HG02885 (cell line): Measurements from ENCODE around the gene HOXA11.

ENCODE experiments used
- ATAC-seq: cut with Tn5 transposase; IDR thresholded peaks from one replicate; pipeline ENCODE4 v1.9.1; 2021; ENCODE audit warnings: mild to moderate bottlenecking; ENCODE audit not compliant: unreplicated experiment, poor library complexity

The HOXA11 gene

GRCh38 chr7:27194686-27195379 is 9.8 kb upstream of the HOXA11 start:
- ATAC-seq: no peak

GRCh38 chr7:27194002-27194352 is 8.9 kb upstream of the HOXA11 start:
- no peak for ATAC-seq

GRCh38 chr7:27193335-27194001 is 8.4 kb upstream of the HOXA11 start:
- no peak for ATAC-seq

DNA sequence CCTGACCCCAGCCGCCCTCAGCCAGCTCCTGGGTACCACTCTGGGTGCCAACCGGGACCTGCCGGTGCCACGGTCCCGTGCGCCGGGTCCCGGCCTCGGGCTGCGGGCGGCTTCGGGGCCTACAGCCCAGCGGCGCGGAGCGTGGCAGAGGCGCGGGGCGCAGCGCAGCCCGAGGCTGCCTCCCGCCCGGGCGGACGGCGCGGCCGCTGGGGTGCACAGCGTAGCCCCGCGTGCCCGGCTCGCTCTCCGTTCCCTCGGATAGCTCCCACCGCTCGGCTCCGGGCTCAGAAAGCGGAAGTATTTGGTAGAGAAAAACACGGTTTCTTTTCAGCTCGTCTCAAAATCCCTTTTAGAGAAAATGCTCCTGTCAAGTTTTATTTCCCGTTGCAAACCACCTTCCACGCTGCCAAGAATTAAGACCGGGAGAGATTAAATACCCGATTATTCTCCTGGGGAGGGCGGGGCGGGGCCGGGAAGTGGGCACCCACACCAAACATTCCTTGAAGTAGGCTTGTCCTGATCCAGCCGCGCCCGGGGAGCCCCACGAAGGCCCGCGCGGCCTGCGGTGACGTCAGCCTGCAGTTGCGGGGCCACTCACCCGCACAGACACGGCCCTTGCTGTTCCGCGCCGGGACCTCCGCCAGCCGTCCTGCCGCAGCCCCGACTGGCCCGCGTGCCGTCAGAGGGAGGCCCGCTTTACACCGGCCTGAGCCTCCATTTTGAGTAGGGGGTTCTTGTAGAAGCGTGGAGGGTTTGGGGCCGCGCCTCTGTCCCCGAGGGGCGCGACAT is 7.7 kb upstream of the HOXA11 start:
- no peak for ATAC-seq

DNA sequence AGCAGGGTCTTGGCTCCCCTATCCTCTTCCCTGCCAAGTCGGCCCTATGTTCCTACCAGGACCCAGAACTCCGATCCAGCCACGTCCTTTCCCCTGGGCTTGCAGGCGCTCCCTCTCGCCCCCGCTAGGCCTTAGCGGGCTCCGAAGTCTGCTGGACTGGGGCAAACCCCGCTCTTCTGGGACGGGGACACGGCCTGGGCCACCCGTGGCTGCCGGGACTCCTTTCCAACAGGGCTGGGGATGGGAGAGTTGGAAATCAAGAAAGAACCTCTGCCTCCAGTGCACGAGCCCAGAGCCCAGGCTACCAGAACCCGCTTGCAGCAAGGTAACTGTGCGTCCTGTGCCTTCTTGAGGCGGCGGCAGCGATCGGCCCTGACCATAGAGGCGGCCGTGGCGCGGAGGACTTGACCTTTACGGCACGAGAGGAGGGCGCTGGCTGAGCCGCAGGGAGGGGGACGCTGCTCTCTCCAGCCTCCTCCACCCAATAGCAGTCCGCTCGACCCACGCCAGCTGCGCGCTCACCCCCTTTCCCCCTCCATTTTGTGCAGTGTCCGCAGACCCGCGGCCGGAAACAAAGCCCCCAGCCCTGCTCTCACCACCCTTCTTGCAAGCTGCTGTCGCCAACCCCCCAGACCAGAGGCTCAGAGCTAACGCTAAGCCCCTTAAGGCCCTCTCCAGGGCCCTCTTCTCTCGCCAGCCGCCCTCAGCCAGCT is 7.0 kb upstream of the HOXA11 start:
- no peak for ATAC-seq

DNA sequence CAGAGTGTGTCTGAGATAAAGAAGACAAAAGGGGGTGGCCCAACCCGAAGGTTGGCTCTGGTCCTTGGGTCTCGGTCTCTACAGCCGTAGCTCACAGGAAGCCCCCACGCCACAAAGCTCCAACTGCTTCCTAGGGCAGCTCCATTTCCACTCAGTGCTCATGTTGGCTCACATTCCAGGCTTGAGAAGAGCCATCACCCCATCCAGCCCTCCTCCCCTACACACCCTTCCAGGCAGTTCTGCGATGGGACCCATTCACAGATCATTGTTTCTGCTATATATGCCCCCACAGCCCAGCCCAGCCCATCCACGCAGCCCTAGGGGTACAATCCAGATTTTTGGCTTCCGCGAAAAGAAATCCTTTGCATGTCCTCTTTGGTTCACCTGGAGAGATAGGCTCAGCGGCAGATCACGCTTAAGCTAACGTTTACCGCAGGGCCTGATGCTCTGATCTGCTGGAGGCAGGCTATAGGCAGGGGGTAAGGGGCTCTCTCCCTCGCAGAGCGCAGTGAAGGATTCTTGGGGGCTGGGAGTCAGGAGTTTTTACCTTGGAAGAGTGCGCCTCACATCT is 6.2 kb upstream of the HOXA11 start:
- ATAC-seq: no peak

GRCh38 chr7:27189997-27190748 is 5.1 kb upstream of the HOXA11 start:
- no peak for ATAC-seq

- no peak for ATAC-seq
These were observed 4.4 kb upstream of the HOXA11 start for GRCh38 chr7:27189295-27189996.

DNA sequence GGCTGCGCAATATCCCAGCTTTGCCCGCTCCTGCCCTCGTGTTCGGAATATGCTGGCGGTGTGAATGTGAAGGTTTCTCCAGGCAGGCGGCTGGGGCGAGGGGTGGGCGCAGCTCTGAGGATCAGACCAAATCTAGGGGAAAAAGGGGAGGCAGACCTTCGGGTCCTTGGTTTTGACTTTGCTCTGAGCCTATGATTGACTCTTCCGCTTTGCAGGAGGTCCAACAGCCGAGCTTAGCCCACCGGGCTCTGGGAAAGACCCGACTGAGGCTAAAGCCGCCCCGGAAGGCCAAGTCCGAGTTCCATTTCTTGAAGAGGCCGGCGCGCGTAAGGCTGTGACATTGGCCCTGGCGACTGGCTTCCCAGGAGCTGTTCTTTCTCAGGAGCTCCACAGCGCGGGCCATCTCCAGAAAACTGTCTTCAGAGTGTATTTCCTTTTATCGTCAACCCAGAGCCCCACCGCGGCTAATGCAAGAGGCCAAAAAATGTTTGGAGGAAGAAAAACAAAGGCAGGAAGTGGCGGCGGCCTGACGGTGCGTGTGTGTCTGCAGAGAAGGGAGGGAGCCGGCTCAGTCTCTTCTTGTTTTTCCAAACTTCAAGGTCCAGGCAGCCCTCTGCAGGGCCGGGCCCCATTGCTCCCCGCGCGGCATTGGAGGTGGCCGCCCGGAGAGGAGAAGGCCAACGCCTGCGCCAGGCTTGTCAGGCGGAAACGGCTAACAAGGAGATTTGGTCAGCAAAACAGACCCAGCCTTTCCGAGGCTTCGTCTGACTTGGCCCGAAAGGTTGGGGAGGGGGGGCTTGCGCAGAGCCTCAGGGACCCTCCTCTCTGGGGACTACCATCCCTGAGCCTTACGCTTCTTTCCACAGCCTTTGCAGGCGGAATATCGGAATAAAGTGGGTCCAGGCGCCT is 3.6 kb upstream of the HOXA11 start:
- no peak for ATAC-seq

- ATAC-seq: no peak
These were observed 2.7 kb upstream of the HOXA11 start for GRCh38 chr7:27187475-27188385.

GRCh38 chr7:27186668-27187474 is 1.8 kb upstream of the HOXA11 start:
- no peak for ATAC-seq

- no peak for ATAC-seq
These were observed 1.0 kb upstream of the HOXA11 start for GRCh38 chr7:27185854-27186667.

DNA sequence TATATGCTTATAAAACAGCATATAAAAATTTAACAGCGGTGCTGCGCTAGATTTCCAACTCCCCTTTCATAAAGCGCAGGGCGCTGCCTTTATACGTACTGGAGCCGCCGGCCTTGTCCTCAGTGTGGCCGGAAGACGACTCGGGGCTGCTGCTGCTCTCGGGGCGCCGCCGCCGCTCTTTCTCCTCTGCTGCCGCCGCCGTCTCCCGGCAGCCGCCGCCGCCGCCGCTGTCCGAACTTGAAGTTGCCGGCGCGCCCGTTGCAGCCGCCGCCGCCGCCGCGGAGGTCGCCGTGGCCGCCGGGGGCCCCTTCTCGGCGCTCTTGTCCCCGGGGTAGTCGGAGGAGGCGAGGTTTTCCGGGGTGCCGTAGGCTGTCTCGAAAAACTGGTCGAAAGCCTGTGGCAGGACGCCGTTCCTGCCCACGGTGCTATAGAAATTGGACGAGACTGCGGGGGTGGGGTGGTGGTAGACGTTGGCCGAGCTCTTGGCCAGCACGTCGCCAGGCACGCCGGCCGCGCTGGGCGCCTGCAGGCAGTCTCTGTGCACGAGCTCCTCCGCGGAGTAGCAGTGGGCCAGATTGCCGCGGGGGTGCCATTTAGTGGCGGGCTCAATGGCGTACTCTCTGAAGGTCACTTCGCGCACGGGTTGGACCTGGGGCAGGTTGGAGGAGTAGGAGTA is 557 bp downstream of the HOXA11 start:
- ATAC-seq: peak; percentile 67

- no peak for ATAC-seq
These were observed 1.2 kb downstream of the HOXA11 start for GRCh38 chr7:27183682-27184336.
